GM18502 (cell line): ENCODE results near the gene FAM234B.

Experiments
- ATAC-seq: cut with Tn5 transposase; IDR thresholded peaks from one replicate; pipeline ENCODE4 v1.9.1; 2021; ENCODE audit warnings: mild to moderate bottlenecking; ENCODE audit not compliant: unreplicated experiment, poor library complexity

FAM234B gene

DNA sequence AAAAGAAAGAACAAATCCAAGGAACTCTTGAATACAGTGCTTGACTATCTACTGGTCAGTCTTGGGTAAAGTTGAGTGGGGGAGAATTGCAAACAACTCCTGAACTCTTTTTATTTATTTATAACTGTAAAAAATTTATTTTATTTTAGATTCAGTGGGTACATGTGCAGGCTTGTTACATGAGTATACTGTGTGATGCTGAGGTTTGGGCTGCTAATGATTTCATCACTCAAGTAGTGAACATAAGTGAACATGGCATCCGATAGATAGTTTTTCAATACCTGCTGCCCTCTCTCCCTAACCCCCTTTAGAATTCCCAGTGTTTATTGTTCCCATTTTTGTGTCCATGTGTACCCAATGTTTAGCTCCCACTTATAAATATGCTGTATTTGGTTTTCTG lies 62.5 kb downstream of the FAM234B start:
- no peak for ATAC-seq

DNA sequence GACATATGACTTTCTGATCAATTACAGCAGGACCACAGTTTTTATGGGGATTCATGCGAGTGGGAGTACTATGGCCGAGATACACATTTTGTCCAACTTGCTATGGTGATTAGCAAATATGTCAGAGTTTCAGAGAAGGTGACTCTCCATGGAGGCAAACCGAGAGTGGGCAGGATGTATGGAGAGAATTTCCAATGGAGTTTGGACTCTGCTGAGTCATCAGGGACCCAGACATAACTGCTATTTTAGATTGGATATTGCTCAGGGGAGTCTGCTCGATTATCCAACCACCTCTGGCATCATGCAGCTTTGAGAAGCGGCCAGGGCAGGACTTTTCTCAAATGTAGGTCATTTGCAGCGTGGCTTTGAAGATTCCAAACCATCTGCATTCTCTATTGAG lies 68.8 kb downstream of the FAM234B start:
- no peak for ATAC-seq

DNA sequence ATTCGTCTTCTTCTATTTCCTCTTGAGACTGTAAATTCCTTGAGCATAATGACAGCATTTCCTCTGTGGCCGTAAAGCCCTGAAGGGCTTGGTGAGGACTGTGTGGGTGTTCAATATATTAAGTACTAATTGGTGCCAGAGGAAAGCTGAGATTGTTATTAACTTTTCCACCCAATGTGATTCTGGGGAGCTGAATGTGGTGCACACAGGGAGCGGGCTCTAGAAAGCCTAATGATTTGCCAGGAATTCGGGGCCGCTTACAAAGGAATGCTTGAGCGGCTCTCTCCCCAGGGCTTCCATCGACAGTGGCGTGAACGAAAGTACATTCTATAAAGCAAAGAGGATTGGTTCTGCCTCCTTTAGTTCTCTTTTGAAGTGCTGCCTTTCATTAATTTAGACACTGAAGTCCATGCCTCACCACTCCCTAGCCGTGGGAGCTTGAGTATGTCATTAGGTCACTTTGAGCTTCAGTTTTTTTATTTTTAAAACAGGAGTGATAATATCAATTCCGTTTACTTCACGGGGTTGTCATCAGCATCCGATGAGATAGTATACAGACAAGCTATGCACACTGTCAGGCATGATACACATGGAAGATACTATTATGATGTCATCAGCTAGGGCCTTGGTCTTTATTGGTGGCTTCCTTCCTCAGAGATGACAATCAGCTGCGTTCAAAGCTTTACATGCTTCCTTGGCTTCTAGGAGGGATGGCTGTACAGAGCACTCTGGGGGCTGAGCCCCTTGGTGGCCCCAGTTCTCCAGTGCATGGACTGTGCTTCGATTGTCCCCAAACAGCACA lies 70.3 kb downstream of the FAM234B start:
- no peak for ATAC-seq

DNA sequence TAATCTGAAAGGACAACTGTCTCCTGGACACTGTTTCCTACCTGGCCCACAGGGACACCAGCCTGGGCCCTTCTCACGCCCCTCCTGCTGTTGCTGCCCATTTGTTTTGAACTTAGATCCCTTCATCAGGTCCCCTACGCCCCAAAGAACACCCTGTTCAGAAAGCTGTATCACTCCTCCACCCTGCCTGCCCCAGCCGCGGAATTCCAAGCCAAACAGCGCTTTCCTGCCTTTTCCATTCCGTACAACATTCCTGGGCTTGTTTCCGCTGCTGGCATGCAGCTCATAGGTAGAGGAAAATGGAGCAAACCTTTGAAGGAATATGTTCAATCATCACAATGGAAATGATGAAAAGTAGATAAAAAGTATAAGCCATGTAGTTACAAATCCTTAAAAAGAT lies 72.1 kb downstream of the FAM234B start:
- ATAC-seq, result no peak

DNA sequence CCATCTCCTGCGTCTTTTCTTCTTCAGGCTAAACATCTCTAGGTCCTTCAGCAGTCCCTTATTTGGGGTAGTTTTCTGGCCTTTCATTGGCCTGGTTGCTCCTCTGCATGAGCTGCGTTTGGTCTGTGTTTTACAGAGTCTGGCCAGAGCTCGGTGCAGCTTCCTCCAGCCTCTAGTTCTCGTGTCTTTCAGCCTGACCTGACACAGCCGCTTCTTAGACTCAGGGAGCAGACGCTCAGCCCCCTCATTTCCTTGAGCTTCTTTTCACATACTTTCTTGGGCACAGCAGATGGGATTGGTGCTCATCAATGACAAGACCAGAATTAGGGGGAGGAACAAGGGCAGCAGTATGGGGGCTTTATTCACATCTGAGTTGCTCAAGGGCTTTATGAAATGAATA lies 72.8 kb downstream of the FAM234B start:
- no peak for ATAC-seq

DNA sequence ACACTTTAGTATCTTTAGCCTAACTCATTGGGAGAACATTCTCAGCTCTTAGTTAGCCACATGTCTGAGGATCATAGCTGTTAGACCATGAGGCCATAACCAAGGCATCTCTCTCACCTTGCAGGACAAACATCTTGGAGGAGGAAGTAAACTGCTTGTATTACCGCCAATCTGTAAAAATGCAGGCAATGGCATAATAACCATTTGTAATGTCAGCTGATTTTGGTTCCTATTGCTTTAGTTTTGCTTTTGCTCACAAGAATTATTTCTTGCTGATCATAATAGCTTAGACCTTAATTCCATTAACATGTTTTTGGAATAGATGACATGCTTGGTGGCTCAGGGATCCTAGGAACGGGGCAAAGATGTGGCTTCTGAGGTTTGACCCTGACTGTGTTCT lies 75.6 kb downstream of the FAM234B start:
- ATAC-seq, result no peak

DNA sequence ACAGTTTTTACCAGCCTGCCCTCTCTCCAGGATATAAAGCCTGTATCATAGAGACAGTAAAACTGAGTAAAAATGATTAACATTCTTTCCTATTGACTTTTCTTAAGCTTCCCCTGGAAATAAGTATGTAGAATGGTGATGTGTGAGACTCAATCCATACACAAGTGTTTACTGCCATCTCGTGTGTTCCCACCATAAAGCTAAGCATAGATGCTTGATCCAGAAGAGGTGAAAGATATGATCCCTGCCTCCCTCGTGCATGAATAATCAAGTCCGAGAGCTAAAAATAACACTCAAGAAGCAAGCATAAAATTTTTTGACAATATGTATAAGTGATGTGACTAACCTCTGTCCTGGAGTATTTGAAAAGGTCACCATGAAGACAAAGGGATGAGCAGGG lies 76.2 kb downstream of the FAM234B start:
- ATAC-seq, result no peak

DNA sequence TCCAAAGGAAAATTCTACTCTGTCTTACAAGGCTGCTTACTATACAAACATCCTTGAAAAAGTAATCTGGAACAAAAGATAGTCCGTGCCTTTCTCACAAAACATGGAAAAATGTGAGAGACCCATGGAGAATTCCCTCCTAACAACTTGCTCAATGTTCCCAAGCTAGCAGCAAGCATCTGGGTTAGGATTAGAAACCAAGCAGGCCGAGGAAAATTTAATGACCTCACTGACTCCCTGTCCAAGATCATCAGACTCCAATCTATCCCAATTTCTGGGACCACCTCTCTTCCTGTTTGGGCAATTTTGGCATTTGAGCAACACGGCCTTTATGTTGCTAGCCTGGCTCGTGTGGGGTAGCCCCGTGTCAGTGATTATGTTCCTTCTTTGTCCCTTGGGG lies 77.4 kb downstream of the FAM234B start:
- ATAC-seq, result no peak

DNA sequence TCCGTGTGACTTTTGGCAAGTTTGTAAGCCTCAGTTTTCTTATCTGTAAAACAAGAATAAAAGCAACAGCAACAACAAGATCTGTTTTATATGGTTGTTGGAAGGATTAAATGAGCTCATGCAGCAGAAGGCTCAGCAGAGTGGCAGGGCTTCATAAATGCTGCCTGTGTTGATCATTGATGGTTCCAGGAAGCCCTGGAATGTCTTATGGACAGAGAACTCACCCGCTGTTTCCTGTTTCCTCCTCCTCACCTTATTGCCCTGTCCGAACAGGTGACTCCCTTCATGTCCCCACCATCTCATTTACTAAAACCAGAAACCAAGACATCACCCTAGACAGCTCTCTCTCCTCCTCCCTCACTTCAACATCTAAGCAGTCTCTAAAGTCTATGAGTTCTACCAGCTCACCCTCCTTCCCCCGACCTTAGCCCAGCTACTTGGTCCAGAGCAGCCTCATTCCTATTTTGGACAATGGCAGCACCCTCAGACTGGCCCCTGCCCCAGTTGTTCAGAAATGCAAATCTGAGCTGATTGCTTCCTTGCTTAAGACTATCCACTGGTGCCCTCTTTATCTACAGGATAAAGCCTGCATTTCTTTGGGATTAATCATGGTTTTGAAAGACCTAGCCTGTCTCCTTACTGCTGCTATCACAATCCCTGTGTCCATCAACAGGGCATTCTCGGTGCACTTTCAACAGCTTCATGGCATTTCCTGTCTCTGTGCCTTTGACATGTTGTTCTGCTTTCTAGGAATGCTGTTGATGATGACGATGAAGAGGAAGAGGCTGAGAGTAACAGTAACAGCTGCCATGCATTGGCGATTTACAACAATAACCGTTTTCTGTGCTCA lies 80.7 kb downstream of the FAM234B start:
- ATAC-seq, result no peak

DNA sequence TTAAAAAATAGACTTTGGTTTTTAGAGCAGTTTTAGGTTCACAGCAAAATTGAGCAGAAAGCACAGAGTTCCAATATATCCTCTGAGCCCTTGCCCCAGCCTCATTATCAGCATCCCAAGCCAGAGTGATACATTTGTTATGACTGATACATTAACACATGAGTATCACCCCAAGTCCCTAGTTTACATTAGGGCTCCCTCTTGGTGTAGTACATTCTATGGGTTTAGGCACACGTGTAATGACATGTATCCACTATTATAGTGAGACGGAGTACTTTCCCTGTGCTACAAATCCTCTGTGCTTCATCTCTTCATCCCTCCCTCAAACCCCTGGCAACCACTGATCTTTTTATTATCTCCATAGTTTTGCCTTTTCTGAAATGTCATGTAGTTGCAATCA lies 81.8 kb downstream of the FAM234B start:
- no peak for ATAC-seq

DNA sequence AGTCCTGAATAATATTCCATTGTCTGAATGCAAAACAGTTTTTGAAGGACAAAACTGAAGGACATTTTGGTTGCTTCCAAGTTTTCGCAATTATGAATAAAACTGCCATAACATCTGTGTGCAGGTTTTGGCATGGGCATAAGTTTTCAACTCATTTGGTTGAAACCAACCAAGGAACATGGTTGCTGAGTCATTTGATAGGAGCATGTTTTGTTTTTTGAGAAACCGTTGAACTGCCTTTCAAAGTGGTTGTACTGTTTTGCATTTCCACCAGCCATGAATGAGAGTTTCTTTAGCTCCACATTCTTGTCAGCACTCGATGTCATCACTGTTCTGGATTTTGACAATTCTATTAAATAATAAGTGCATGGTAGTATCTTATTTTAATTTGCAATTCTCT lies 82.3 kb downstream of the FAM234B start:
- no peak for ATAC-seq

DNA sequence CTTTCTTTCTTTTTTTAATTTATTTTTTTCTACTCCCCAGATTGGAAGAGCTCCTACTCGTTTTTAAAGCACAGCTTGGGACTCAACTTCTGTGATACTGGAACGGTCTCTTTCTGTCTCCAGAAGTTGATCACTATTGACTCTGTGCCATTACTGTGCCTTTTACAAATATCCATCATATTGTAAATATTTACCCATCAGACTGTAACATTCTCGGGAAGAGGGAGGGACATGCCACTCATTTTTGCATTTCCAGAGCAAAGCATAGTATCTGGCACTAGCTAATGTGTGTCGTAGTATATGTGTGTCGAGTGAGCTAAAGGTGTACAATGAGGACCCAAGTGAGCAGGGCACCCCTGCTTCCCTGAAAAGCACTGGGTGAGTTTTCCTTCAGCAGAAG lies 83.3 kb downstream of the FAM234B start:
- ATAC-seq, result no peak

DNA sequence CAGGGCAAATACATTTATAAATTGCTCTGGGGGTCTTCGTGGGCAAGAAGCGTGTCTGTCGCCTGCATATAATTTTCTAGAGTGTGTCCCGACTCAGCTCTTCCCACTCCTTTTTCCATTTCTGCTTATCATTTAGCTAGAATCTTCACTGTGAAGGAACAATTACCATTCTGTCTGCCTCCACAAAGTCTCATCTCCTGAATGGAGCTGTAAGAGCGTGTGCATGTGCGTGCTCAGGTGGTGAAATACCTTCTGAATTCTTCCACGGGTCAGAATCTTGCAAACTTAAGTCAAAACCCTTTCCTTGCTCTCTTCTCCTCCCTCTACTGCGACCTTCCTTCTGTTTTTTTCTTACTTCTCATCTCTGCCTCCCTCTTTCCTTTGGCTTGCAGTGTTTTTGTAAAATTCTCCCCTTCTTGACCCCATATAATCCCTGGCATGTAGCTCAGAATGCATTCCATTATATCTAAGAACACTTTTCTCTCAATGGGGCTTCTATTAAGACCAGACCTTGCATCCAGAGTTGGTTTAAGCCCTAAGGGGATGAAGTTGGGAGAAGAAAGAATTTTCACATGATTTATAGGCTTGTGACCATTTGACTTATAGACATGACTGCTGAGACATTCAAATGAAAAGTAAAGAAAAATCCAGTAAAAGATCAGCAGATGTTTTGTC lies 84.2 kb downstream of the FAM234B start:
- ATAC-seq, result no peak

DNA sequence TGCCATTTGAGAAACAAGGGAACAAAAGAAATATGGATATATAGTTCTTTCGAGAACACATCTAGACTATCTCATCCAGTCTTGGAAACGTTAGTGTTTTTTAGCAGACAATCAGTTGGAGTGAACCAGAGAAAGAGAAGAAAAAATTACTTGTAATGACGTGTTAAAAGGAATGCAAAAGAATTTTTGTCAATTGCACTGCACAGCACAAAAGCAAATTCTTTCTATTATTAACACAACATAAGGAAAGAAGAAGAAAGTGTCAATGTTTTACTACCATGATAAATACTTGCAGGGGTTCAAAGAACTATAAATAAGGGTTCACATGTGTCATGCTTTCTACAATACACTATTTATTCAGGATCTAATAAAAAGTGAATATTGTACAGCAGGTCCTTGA lies 86.8 kb downstream of the FAM234B start:
- ATAC-seq, result no peak
